HG02759 (cell line): ENCODE results near the gene ITGA3.
"Not testable (repeated sequence)": the region's sequence is repeated elsewhere in the genome, so short reads cannot be mapped to it uniquely, and the experiment has no call there.

Experiments
- ATAC-seq: cut with Tn5 transposase; IDR thresholded peaks from one replicate; pipeline ENCODE4 v1.9.1; 2021; ENCODE audit warnings: mild to moderate bottlenecking, moderate library complexity; ENCODE audit not compliant: unreplicated experiment

Gene ITGA3

GRCh38 chr17:50034498-50035364, 21.2 kb upstream of the ITGA3 start:
- no peak for ATAC-seq

- ATAC-seq, result no peak
Measured at GRCh38 chr17:50035421-50035879, 20.5 kb upstream of the ITGA3 start.

GRCh38 chr17:50035945-50036344, 20.0 kb upstream of the ITGA3 start:
- ATAC-seq, result no peak

- no peak for ATAC-seq
Measured at GRCh38 chr17:50036455-50037261, 19.3 kb upstream of the ITGA3 start.

- ATAC-seq, result no peak
Measured at GRCh38 chr17:50037321-50038107, 18.4 kb upstream of the ITGA3 start.

GRCh38 chr17:50039058-50039457, 16.9 kb upstream of the ITGA3 start:
- no peak for ATAC-seq

GRCh38 chr17:50040496-50040895, 15.4 kb upstream of the ITGA3 start:
- ATAC-seq, result not testable (repeated sequence)

- no peak for ATAC-seq
Measured at GRCh38 chr17:50042211-50042610, 13.7 kb upstream of the ITGA3 start.

- no peak for ATAC-seq
Measured at GRCh38 chr17:50043290-50044148, 12.4 kb upstream of the ITGA3 start.

GRCh38 chr17:50044483-50044882, 11.4 kb upstream of the ITGA3 start:
- no peak for ATAC-seq

GRCh38 chr17:50045154-50045553, 10.8 kb upstream of the ITGA3 start:
- no peak for ATAC-seq

- no peak for ATAC-seq
Measured at GRCh38 chr17:50046179-50046578, 9.7 kb upstream of the ITGA3 start.

- no peak for ATAC-seq
Measured at GRCh38 chr17:50046667-50047066, 9.2 kb upstream of the ITGA3 start.

- no peak for ATAC-seq
Measured at GRCh38 chr17:50047083-50047482, 8.8 kb upstream of the ITGA3 start.

- no peak for ATAC-seq
Measured at GRCh38 chr17:50047488-50048126, 8.3 kb upstream of the ITGA3 start.

- no peak for ATAC-seq
Measured at GRCh38 chr17:50048146-50048720, 7.7 kb upstream of the ITGA3 start.

- ATAC-seq, result no peak
Measured at GRCh38 chr17:50048988-50049387, 6.9 kb upstream of the ITGA3 start.

GRCh38 chr17:50049636-50050035, 6.3 kb upstream of the ITGA3 start:
- no peak for ATAC-seq

- no peak for ATAC-seq
Measured at GRCh38 chr17:50050431-50051032, 5.4 kb upstream of the ITGA3 start.
